GM19467 (cell line): ENCODE results near the gene ZFYVE1.
A peak's percentile ranks its signal among the peaks of the same experiment; 100 is the strongest.
"Not testable (repeated sequence)": the region's sequence is repeated elsewhere in the genome, so short reads cannot be mapped to it uniquely, and the experiment has no call there.

Experiments
- ATAC-seq: cut with Tn5 transposase; IDR thresholded peaks from one replicate; pipeline ENCODE4 v1.9.1; 2021; ENCODE audit warnings: mild to moderate bottlenecking, moderate library complexity; ENCODE audit not compliant: unreplicated experiment

Gene ZFYVE1, protein sequence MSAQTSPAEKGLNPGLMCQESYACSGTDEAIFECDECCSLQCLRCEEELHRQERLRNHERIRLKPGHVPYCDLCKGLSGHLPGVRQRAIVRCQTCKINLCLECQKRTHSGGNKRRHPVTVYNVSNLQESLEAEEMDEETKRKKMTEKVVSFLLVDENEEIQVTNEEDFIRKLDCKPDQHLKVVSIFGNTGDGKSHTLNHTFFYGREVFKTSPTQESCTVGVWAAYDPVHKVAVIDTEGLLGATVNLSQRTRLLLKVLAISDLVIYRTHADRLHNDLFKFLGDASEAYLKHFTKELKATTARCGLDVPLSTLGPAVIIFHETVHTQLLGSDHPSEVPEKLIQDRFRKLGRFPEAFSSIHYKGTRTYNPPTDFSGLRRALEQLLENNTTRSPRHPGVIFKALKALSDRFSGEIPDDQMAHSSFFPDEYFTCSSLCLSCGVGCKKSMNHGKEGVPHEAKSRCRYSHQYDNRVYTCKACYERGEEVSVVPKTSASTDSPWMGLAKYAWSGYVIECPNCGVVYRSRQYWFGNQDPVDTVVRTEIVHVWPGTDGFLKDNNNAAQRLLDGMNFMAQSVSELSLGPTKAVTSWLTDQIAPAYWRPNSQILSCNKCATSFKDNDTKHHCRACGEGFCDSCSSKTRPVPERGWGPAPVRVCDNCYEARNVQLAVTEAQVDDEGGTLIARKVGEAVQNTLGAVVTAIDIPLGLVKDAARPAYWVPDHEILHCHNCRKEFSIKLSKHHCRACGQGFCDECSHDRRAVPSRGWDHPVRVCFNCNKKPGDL

DNA sequence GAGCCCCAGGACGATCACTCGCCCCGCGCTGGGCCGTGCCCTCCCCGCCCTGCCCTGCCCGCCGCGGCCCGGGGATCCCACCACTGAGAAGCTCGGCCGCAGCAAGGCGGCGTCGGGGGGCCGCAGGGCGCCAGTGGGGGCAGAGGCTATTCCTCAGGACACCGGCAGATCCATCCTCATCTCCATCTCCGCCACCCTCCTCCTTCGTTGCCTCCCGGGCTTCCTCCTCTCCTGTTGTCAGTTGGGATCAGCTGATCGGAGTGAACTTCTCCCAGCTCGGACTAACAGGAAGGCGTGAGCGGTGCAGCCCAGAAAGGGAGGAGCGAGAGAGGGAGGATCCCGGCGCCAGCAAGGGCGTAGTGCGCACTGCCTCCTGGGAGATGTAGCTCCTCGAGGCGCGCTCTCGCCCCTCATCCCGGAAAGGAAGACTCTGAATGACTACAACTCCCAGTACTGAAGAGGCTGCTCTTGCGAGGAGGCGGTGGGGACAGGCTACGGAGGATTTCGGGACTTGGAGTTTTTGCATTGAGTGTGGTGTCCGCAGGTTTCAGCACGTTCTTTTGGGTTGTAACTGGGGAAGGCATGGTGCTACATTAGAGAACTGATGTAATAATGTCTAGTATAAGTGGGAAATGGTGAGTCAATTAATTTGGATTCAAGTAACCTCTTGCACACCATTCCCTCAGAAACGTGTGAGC, at the start of gene ZFYVE1:
Gene ZFYVE1, minus strand, starts transcription at position 262 of the 698 bp plus-strand sequence. CDS start 2,598 bp downstream, outside the sequence.
- peak; percentile 92 for ATAC-seq

DNA sequence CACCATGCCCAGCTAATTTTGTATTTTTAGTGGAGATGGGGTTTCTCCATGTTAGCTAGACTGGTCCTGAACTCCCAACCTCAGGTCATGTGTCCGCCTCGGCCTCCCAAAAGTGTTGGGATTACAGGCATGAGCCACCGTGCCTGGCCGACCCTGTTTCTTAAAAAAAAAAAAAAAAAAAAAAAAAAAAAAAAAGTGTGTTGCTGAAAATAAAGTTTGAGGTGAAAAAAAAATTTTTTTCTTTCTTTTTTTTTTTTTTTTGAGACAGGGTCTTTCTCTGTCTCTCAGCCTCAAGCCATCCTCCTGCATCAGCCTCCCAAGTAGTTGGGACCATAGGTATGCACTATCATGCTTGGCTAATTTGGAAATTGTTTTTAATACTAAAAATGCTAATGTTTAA, 42.7 kb upstream of the ZFYVE1 start:
- no peak for ATAC-seq

DNA sequence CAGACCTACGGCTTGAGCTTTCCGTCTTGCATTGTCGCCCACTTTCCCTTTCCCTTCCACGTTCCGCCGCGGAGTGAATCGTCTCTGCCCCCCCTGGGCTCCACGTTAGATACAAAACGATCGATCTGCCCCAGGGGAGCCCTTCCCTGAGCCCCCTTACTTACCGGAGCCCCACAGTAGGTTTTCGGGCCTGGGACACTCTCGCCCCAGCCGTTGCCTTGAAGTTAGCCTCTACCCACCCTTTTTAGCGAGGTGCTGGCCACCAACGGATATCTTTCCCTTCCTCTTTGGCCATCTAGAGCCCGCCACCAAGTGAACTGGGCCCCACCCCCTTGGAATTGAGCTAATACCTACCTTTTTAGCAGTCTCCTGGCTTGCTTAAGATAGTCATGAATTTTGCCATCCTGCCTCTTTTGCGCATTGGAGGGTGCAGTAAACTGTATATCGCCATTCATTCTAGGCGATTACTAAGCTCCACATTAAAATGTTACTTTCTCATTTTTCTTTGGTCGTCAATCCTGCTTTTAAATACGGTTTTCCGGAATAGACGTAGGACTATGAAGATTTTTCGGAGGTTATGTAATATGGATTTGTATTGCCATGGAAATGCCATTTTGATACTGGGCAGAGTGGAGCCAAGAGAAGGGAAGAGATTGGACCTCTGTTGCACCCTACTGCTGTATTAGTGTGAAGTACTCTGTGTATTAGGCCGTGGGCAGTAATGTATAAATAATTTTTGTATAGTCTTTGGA, 32.2 kb upstream of the ZFYVE1 start:
- ATAC-seq: peak; percentile 0

DNA sequence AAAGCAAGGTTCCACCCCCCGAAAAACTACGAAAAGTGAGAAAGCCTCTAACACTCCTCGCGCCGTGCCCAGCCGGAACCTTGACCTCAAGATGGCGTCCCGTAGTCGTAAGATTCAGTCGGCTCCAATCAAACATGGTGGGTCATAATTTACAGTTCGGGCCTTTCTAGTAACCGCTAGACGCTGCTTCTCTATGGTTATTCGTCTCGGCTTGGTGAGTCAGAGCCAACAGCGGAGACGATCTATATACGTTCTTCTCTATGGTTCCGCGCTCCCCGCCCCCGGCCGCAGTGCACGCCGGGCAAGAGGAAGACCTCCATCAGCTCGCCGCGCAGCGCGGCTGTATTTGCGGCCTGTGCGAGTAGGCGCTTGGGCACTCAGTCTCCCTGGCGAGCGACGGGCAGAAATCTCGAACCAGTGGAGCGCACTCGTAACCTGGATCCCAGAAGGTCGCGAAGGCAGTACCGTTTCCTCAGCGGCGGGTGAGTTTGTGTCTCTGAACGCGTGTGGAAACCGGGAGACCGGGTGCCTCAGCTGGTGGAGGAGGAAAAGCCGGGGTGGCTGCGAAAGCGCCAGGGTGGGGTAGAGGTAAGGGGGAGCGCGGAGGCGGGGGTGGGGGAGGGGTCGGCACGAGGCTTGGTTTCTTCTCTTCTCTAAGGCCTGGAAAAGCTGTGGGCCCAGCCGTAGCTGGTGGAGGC, 31.5 kb upstream of the ZFYVE1 start, which contains the start of gene RBM25:
Gene RBM25, plus strand, starts transcription at position 311 of the 698 bp plus-strand sequence. CDS start 13,108 bp downstream, outside the sequence.
- peak; percentile 91 for ATAC-seq

DNA sequence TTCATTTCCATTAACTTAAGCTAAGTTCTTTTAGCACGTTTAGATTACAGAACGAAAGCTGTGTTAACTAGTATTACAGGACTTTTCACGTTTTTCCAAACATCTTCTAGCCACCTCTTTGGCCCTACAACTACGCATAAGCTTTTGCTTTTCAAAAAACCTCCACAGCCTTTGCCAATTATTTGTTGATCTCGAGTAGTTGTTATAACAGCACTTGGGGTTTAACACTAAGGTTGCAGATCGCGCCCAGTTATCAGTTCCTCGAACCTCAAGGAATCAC, 31.0 kb upstream of the ZFYVE1 start:
- ATAC-seq: no peak

DNA sequence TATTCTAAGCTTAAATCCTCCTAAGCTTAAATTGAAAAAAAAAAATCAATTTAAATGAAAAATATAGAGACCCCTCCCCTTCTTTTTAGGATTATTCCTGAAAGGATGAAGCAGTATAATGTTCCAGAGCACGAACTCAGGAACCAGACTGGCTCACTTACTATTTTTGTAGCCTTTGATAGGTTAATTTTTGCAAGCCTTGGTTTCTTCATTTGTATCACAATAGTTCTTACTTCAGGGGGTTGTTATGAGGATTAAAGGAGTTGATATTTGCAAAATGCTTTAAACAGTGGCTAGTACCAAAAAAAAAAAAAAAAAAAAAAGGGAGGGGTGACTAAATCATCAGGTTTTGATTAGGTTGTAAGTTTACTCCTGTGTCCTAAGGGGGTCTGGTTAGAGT, 28.3 kb upstream of the ZFYVE1 start:
- ATAC-seq: no peak

DNA sequence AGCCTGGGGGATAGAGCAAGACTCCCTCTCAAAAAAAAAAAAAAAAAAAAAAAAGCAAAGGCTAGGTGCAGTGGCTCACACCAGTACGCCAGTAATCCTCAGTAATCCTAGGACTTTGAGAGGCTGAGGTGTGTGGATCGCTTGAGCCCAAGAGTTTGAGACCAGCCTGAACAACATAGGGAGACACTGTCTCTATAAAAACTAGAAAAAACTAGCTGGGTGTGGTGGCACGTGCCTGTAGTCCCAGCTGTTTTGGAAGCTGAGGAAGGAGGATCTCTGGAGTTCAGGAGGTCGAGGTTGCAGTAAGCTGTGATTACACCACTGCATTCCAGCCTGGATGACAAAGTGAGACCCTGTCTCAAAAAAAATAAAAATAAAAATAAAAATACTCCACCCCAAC, 22.5 kb upstream of the ZFYVE1 start:
- no peak for ATAC-seq

DNA sequence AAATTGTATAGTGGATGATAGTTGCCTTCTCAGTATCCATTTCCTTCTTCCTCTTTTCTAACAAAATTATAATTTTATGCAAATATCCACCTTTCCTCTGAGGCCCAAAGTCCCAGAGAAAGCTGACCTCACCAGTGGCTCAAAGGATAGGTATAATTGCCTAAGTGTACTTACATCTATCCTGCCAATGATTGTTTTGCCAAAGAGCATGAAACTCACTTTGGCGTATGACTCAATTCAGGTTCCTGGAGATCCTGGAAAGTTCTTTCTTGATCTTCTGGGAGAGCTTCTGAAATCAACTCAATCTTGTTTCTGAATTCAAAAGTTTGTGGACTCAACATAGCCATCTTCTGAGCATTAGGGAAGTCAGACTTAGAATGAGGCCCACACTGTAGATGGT, 20.9 kb upstream of the ZFYVE1 start:
- no peak for ATAC-seq

DNA sequence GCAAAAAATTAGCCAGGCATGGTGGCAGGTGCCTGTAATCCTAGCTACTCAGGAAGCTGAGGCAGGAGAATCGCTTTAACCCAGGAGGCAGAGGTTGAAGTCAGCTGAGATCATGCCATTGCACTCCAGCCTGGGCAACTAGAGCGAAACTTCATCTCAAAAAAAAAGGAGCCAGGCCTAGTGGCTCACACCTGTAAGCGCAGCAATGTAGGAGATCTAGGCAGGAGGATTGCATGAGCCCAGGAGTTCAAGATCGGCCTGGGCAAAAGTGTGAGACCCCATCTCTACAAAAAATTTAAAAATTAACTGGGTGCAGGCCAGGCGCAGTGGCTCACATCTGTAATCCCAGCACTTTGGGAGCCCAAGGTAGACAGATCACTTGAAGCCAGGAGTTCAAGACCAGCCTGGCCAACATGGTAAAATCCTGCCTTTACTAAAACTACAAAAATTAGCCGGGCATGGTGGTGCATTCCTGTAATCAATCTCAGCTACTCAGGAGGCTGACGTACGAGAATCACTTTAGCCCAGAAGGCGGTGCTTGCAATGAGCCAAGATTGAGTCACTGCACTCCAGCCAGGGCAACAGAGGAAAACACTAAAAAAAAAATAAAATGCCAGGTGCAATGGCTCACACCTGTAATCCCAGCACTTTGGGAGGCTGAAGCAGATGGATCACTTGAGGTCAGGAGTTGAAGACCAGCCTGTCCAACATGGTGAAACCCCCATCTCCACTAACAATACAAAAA, 10.0 kb upstream of the ZFYVE1 start:
- not testable (repeated sequence) for ATAC-seq

DNA sequence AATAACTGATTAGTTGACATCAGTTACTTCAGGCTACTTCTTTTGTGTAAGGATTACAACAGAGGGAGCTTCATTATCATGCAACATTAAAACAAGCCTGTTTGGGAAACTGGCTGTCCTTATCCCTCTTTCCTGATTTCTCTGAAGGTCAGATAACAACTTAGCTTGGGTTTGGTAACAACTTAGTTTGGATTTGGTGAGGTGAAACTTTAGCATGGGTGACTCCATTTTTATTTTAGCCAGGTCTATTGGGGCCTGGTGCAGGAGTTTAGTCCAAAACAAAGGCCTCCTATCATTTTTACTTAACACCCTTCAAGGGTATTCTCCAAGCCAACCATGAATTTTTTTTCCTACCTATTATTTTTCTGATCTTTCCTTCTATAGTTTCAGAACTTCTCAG, 1.1 kb upstream of the ZFYVE1 start:
- no peak for ATAC-seq

DNA sequence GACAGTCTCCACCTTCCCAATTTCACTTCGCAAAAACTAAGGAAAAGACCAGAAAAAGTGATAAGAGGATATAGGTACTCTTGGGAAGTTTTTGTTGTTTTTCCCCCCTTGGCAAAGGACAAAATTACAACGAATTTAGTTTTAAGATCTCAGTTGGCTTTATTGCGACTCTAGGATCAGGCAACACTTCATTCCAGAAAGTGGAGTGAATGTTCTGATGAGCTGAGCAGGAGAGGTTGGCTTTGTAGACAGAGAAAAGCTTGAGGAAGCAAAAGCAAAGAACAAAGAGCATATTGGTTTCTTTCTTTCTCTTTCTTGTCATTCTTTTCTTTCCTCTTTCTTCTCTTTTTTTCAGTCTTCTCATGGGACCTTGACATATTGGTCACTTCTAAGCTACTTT, 640 bp upstream of the ZFYVE1 start:
- ATAC-seq: no peak

DNA sequence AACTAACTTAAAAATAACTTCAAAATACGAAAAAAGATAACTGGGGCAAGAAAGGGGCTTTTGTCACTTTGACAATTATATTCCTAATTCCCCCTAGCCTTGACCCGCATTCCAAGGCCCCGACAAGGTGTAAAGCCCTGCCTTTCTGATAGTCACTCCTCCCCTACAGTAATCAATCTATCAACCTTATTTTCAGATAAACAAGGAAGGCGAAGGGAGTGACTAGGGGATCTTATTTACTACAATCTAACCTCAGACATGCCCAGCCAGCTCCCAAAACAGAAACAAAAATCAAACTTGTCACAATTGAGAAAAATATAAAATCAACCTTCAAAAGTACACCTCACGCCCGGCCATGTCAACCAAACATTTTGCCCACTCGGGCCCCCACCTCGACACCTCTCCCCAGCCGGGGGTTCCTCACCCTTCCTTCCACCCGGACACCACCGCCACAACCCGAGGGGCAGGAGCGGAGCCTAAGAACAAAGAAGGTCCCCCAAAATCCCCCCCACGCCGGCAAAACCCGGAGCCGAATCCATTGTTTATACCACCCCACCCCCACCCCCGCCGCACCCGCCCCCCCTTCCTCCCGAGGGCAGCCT, 562 bp downstream of the ZFYVE1 start:
- ATAC-seq: no peak

DNA sequence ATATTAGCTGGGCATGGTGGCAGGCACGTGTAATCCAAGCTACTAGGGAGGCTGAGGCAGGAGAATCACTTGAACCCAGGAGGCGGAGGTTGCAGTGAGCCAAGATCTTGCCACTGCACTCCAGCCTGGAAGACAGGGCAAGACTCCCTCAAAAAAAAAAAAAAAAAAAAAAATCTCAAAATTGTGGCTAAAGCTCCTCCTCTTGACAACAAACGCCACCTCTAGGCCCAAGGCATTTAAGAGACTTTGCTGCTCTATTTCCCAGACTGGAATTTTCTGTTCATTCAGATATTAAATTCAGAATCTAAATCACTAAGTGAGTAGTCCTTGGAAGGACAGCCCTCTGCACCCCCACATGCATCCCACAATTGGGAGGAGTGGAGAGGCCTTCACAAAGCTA, 1.4 kb downstream of the ZFYVE1 start:
- no peak for ATAC-seq

DNA sequence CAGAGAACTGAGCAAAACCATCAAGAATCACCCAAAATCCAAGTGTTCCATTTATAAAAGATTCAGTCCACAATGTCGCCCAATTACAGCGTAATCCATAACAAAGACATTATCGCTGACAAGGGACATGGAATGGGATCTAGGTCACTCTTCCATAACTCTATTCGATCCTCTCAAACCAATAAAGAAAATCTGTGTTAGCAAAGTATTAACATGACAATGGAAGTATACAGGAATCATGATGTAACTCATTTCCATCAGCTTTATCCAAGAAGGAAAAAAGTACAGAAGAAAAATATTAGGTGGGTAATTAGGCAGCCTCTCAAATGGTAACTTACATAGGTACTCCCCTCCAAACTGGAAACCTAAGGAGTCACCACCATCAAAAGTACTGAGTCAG, 4.9 kb downstream of the ZFYVE1 start:
- ATAC-seq: no peak

DNA sequence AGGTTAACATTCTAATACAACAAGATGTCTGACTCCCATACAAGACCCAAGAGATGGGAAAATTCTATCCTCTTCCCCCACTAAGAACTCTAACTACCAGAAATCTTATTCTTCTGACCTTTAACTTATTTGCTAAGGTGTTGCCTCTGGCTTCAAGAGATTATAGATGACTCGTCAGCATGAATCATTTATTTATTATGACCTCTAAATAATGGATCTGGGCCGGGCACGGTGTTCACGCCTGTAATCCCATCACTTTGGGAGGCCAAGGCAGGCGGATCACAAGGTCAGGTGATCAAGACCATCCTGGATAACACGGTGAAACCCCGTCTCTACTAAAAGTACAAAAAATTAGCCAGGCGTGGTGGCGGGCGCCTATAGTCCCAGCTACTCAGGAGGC, 10.9 kb downstream of the ZFYVE1 start:
- ATAC-seq: not testable (repeated sequence)

DNA sequence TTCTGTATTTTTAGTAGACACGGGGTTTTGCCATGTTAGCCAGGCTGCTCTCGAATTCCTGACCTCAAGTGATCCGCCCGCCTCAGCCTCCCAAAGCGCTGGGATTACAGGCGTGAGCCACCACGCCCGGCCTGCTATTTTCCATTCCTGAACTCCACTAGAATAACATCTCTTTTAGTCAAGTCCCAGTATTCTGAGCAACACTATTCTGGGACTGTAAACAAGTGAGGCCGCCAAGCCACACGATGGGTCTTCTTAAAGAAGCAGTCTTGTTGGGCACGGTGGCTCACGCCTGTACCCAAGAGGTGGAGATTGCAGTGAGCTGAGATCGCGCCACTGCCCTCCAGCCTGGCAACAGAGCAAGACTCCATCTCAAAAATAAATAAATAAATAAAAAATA, 11.4 kb downstream of the ZFYVE1 start:
- ATAC-seq: not testable (repeated sequence)

DNA sequence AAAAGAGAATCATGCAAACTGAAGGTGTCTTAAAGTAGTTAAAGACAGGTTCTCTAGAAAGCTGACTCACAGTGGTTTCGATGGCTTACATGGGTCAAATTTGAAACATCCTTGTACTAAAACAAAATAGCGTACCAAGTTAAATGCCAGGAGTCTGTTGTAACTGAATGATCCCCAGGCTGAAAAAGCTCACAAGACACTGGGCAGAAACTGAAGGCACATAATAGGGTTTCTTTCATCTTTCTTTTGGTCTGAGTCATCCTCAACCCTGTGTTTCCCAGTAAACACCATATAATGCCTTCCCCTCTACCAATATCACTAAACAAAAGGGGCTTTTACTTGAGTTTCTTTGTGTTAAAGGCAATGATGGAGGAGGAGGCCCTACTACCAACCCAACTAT, 12.8 kb downstream of the ZFYVE1 start:
- no peak for ATAC-seq

DNA sequence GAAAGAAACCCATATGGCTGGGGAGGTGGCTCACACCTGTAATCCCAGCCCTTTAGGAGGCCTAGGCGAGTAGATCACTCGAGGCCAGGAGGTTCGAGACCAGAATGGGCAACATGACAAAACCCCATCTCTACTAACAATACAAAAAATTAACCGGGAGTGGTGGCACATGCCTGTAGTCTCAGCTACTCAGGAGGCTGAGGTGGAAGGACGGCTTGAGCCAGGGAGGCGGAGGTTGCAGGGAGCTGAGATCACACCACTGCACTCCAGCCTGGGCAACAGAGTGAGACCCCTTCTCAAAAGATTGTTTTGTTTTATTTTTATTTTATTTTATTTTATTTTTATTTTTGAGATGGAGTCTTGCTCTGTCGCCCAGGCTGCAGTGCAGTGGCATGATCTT, 15.7 kb downstream of the ZFYVE1 start:
- not testable (repeated sequence) for ATAC-seq

DNA sequence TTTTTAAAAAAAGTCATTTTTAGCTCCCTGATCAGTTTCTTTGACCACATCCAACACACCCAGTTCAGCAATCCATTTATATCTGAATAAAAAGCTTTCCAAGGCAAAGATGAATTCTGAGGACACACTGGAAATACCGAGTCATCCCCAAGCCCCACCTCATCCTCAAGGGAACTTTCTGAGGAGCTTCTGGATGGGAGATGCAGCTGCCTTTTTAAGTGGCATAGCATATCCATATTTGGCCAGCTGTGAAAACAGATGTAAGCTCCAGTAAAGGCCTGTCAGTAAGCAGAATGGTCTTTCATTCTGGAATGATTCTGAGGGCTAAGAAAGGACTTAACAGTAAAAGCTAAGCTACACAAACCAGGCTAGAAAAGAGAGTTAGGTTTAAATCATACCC, 18.4 kb downstream of the ZFYVE1 start:
- ATAC-seq: no peak
